ENCODE data around the gene POLR3A. TPM values are rescaled to one million over a fixed set of nuclear protein-coding genes. Genes with fewer than 3 reads are reported as not detected.

Gene POLR3A
- total RNA-seq, 1 experiment from 2014 or later, result 25.5 TPM

DNA sequence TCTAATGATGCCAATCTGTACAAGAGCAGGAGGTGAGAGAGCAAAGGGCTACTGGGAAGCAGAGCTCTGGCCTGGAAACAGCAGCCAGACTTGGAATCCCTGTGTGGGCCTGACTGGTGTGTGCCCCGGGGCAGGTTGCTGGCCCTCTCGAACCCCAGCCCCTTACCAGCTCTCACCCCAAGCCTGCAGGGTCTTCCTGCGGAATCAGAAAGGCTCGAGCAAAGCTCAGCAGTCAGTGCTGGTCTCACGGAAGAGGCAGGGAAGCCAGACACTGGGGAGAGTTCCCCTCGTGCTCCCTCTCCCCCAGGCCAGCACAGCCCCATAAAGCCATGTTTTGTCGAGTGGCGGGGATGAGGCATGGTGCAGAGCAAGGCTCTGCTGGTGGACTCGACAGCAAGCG, 50.1 kb downstream of the POLR3A start:
- no peak overlapping the region for H3K4me3 Mint-ChIP-seq (ENCODE audit: unreplicated experiment)
- Histone ChIP-seq H3K36me3 (ENCODE audit: control insufficient read depth, insufficient read depth, low read length) (peaks cover 7% of the 10 kb centered on the region; the same call in 1 of the 2 replicates), H3K27me3 (replicated peaks; ENCODE audit: control insufficient read depth, insufficient read depth, low read length) (no peaks in the 10 kb centered on the region), H3K9me3 (no peaks in the 10 kb centered on the region), H3K4me3 (ENCODE audit: low read depth, low read length) (no peak overlapping the region), H3K4me1 (no peaks in the 10 kb centered on the region)
- no peak for DNase-seq
- ChIA-PET POLR2A (no interaction called here), CTCF (no interaction called here)
- no TSS peak for BruUV-seq (replicated peaks)
- H3K9me3 Mint-ChIP-seq (ENCODE audit: unreplicated experiment), result no peaks in the 10 kb centered on the region
- peaks cover 71% of the 10 kb centered on the region for H3K36me3 Mint-ChIP-seq (ENCODE audit: insufficient read depth, unreplicated experiment)
- no peaks in the 10 kb centered on the region for H3K4me1 Mint-ChIP-seq (ENCODE audit: low read depth, unreplicated experiment)
- no peaks in the 10 kb centered on the region for H3K27me3 Mint-ChIP-seq (ENCODE audit: insufficient read depth, unreplicated experiment)
- TF ChIP-seq, protein P1, sequence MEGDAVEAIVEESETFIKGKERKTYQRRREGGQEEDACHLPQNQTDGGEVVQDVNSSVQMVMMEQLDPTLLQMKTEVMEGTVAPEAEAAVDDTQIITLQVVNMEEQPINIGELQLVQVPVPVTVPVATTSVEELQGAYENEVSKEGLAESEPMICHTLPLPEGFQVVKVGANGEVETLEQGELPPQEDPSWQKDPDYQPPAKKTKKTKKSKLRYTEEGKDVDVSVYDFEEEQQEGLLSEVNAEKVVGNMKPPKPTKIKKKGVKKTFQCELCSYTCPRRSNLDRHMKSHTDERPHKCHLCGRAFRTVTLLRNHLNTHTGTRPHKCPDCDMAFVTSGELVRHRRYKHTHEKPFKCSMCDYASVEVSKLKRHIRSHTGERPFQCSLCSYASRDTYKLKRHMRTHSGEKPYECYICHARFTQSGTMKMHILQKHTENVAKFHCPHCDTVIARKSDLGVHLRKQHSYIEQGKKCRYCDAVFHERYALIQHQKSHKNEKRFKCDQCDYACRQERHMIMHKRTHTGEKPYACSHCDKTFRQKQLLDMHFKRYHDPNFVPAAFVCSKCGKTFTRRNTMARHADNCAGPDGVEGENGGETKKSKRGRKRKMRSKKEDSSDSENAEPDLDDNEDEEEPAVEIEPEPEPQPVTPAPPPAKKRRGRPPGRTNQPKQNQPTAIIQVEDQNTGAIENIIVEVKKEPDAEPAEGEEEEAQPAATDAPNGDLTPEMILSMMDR (IDR thresholded peaks at IDR 0.05; ENCODE audit: insufficient read depth in 1 of 2, low read depth in 1 of 2, low read length in 1 of 2, severe bottlenecking in 1 of 2, unreplicated experiment in 1 of 2), result no peak
- intact Hi-C loops (cut with micrococcal nuclease; ENCODE audit: unreplicated experiment), result no loop called here
- no peak overlapping the region for H3K27ac Mint-ChIP-seq (ENCODE audit: unreplicated experiment)

DNA sequence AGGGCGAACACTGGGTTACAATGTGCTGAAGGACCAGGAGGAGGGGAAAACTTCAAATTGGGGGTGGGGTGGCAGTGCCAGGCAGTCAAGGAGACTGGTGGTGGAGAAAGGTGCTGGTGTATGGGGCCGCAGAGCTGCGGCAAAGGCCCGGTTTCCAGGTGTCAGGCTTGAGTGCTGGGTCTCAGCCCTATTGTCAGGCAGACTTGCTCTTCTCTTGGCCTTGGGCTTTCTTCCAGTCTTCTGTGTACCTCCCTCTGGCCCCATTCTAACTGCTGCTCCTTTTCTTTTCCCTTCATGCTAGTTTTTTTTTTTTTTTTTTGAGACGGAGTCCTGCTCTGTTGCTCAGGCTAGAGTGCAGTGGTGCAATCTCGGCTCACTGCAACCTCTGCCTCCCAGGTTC, 51.0 kb downstream of the POLR3A start:
- H3K9me3 Mint-ChIP-seq (ENCODE audit: unreplicated experiment), result no peaks in the 10 kb centered on the region

DNA sequence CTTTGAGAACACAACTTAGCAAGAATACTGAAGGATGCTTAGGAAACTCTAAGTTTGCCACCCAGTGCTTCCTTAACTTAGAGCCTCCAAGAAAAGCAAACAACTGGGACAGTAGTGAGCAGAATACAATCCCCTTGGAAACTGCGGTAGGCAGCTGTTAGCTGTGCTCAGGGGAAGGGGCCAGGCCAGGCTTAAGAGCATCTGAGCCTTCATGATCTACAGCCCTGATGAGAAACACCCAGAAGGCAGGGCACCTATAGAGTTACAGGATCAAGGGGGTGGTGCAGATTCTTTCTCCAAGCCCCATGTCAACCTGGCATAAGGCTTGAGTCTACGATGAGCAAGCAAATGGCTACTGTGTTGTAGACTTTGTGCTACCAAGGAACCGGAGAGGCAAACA, 51.4 kb downstream of the POLR3A start:
- intact Hi-C loops (cut with micrococcal nuclease; ENCODE audit: unreplicated experiment), result no loop called here

More for the DNA sequence above, 51.0 kb downstream of the POLR3A start:
- no TSS peak for BruUV-seq (replicated peaks)
- Histone ChIP-seq H3K4me3 (ENCODE audit: low read depth, low read length) (no peak overlapping the region), H3K27me3 (replicated peaks; ENCODE audit: control insufficient read depth, insufficient read depth, low read length) (no peaks in the 10 kb centered on the region), H3K36me3 (ENCODE audit: control insufficient read depth, insufficient read depth, low read length) (peaks cover 7% of the 10 kb centered on the region; the same call in 1 of the 2 replicates), H3K4me1 (no peaks in the 10 kb centered on the region), H3K9me3 (no peaks in the 10 kb centered on the region)
- intact Hi-C loops (cut with micrococcal nuclease; ENCODE audit: unreplicated experiment), result no loop called here
- no peak overlapping the region for H3K4me3 Mint-ChIP-seq (ENCODE audit: unreplicated experiment)
- DNase-seq, result no peak
- TF ChIP-seq, protein P1 (IDR thresholded peaks at IDR 0.05; ENCODE audit: insufficient read depth in 1 of 2, low read depth in 1 of 2, low read length in 1 of 2, severe bottlenecking in 1 of 2, unreplicated experiment in 1 of 2), result no peak
- H3K27me3 Mint-ChIP-seq (ENCODE audit: insufficient read depth, unreplicated experiment), result no peaks in the 10 kb centered on the region
- ChIA-PET POLR2A (interaction anchor here (0.5 kb wide), 1 partner anchor 10 kb away, joined by 3 read pairs; no protein-coding TSS in a partner anchor), CTCF (no interaction called here)
- peaks cover 63% of the 10 kb centered on the region for H3K36me3 Mint-ChIP-seq (ENCODE audit: insufficient read depth, unreplicated experiment)
- H3K27ac Mint-ChIP-seq (ENCODE audit: unreplicated experiment), result no peak overlapping the region
- no peaks in the 10 kb centered on the region for H3K4me1 Mint-ChIP-seq (ENCODE audit: low read depth, unreplicated experiment)

More for the DNA sequence above, 51.4 kb downstream of the POLR3A start:
- H3K36me3 Mint-ChIP-seq (ENCODE audit: insufficient read depth, unreplicated experiment), result peaks cover 59% of the 10 kb centered on the region
- H3K4me1 ChIP-seq, result no peaks in the 10 kb centered on the region
- TF ChIP-seq, protein P1 (IDR thresholded peaks at IDR 0.05; ENCODE audit: insufficient read depth in 1 of 2, low read depth in 1 of 2, low read length in 1 of 2, severe bottlenecking in 1 of 2, unreplicated experiment in 1 of 2), result no peak
- POLR2A ChIA-PET, result no interaction called here
- DNase-seq, result no peak
- no peak overlapping the region for H3K4me3 ChIP-seq (ENCODE audit: low read depth, low read length)
- no peaks in the 10 kb centered on the region for H3K4me1 Mint-ChIP-seq (ENCODE audit: low read depth, unreplicated experiment)
- CTCF ChIA-PET, result no interaction called here
- H3K27ac Mint-ChIP-seq (ENCODE audit: unreplicated experiment), result no peak overlapping the region
- no peaks in the 10 kb centered on the region for H3K9me3 ChIP-seq
- BruUV-seq (replicated peaks), result no TSS peak
- H3K36me3 ChIP-seq (ENCODE audit: control insufficient read depth, insufficient read depth, low read length), result 0 out of 2 replicates have a peak, but pooled peaks cover 4% of the 10 kb centered on the region
- H3K27me3 ChIP-seq (replicated peaks; ENCODE audit: control insufficient read depth, insufficient read depth, low read length), result no peaks in the 10 kb centered on the region
- H3K4me3 Mint-ChIP-seq (ENCODE audit: unreplicated experiment), result no peak overlapping the region
- H3K9me3 Mint-ChIP-seq (ENCODE audit: unreplicated experiment), result no peaks in the 10 kb centered on the region
- no peaks in the 10 kb centered on the region for H3K27me3 Mint-ChIP-seq (ENCODE audit: insufficient read depth, unreplicated experiment)

Measured in Caco-2 (cell line).